Measurements from ENCODE around the gene PHLDB2.

PHLDB2 gene

DNA sequence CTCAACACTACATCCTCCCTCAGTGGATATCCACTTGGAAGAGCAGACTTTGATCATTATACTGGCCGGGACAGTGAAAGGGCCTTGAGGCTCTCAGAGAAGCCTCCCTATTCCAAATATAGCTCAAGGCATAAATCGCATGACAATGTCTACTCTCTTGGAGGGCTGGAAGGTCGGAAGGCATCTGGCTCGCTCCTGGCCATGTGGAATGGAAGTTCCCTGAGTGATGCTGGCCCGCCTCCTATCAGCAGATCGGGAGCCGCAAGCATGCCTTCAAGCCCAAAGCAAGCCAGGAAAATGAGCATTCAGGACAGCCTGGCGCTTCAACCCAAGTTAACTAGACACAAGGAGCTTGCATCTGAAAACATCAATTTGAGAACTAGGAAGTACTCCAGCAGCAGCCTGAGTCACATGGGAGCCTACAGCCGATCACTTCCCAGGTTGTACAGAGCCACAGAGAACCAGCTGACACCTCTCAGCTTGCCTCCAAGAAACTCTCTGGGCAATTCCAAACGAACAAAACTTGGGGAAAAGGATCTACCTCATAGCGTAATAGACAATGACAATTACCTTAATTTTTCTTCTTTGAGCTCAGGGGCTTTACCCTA, 25.4 kb downstream of the PHLDB2 start:
- TF ChIP-seq ZNF565 (CRISPR knock-in tag; conservative IDR thresholded peaks at IDR 0.05; ENCODE audit: low read depth) = no peak
- TF ChIP-seq ISL1 (CRISPR knock-in tag; IDR thresholded peaks at IDR 0.05) = no peak
- TF ChIP-seq CSDC2 (CRISPR knock-in tag; IDR thresholded peaks at IDR 0.05) = no peak
- TF ChIP-seq, protein P1, sequence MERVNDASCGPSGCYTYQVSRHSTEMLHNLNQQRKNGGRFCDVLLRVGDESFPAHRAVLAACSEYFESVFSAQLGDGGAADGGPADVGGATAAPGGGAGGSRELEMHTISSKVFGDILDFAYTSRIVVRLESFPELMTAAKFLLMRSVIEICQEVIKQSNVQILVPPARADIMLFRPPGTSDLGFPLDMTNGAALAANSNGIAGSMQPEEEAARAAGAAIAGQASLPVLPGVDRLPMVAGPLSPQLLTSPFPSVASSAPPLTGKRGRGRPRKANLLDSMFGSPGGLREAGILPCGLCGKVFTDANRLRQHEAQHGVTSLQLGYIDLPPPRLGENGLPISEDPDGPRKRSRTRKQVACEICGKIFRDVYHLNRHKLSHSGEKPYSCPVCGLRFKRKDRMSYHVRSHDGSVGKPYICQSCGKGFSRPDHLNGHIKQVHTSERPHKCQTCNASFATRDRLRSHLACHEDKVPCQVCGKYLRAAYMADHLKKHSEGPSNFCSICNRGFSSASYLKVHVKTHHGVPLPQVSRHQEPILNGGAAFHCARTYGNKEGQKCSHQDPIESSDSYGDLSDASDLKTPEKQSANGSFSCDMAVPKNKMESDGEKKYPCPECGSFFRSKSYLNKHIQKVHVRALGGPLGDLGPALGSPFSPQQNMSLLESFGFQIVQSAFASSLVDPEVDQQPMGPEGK (CRISPR knock-in tag; IDR thresholded peaks at IDR 0.05; ENCODE audit: borderline replicate concordance) = no peak
- no peak for TF ChIP-seq TOX (CRISPR knock-in tag; IDR thresholded peaks at IDR 0.05; ENCODE audit: borderline replicate concordance)
- no peak for TF ChIP-seq ZNF70 (CRISPR knock-in tag; IDR thresholded peaks at IDR 0.05)
- no peak for TF ChIP-seq OSR1 (CRISPR knock-in tag; IDR thresholded peaks at IDR 0.05)
- no peak for TF ChIP-seq RARB (CRISPR knock-in tag; IDR thresholded peaks at IDR 0.05)
- TF ChIP-seq ZFP30 (CRISPR knock-in tag; IDR thresholded peaks at IDR 0.05) = no peak
- TF ChIP-seq ARNTL (CRISPR knock-in tag; IDR thresholded peaks at IDR 0.05; ENCODE audit: borderline replicate concordance, low read depth) = no peak
- no peak for TF ChIP-seq PPARA (CRISPR knock-in tag; IDR thresholded peaks at IDR 0.05; ENCODE audit: borderline replicate concordance)
- TF ChIP-seq SNAI2 (CRISPR knock-in tag; IDR thresholded peaks at IDR 0.05) = no peak
- TF ChIP-seq, protein P2, sequence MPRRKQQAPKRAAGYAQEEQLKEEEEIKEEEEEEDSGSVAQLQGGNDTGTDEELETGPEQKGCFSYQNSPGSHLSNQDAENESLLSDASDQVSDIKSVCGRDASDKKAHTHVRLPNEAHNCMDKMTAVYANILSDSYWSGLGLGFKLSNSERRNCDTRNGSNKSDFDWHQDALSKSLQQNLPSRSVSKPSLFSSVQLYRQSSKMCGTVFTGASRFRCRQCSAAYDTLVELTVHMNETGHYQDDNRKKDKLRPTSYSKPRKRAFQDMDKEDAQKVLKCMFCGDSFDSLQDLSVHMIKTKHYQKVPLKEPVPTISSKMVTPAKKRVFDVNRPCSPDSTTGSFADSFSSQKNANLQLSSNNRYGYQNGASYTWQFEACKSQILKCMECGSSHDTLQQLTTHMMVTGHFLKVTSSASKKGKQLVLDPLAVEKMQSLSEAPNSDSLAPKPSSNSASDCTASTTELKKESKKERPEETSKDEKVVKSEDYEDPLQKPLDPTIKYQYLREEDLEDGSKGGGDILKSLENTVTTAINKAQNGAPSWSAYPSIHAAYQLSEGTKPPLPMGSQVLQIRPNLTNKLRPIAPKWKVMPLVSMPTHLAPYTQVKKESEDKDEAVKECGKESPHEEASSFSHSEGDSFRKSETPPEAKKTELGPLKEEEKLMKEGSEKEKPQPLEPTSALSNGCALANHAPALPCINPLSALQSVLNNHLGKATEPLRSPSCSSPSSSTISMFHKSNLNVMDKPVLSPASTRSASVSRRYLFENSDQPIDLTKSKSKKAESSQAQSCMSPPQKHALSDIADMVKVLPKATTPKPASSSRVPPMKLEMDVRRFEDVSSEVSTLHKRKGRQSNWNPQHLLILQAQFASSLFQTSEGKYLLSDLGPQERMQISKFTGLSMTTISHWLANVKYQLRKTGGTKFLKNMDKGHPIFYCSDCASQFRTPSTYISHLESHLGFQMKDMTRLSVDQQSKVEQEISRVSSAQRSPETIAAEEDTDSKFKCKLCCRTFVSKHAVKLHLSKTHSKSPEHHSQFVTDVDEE (CRISPR knock-in tag; IDR thresholded peaks at IDR 0.05) = no peak
- no peak for TF ChIP-seq ZFP3 (CRISPR knock-in tag; IDR thresholded peaks at IDR 0.05)
- no peak for ATAC-seq

DNA sequence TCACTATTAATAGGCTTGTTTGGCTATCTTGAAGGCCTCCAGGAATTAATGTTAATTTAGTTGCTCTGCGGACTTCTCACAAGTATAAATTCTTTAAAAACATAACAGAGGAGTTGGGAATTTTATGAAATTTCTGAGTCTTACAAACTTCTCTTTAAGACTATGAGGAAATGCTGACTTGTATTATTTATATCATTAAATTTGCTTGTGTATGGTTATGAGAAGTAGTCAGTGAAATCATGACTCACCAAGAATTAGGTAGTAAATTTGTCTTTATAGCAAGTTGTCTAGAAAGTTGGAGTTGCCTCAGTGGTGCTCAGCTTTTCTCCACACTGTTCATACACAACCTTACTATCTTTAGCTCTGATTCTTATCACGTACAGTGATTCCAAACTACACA, 26.5 kb downstream of the PHLDB2 start:
- no peak for ATAC-seq
- TF ChIP-seq OSR1 (CRISPR knock-in tag; IDR thresholded peaks at IDR 0.05) (no peak), BACH2 (CRISPR knock-in tag; IDR thresholded peaks at IDR 0.05; ENCODE audit: borderline replicate concordance) (no peak), TCF4 (CRISPR knock-in tag; IDR thresholded peaks at IDR 0.05; ENCODE audit: borderline replicate concordance) (no peak), ISL1 (CRISPR knock-in tag; IDR thresholded peaks at IDR 0.05) (no peak), ZFP30 (CRISPR knock-in tag; IDR thresholded peaks at IDR 0.05) (no peak), GLIS3 (CRISPR knock-in tag; IDR thresholded peaks at IDR 0.05) (no peak), RARB (CRISPR knock-in tag; IDR thresholded peaks at IDR 0.05) (no peak), ZNF8 (CRISPR knock-in tag; IDR thresholded peaks at IDR 0.05) (no peak), CSDC2 (CRISPR knock-in tag; IDR thresholded peaks at IDR 0.05) (no peak), ZFP3 (CRISPR knock-in tag; IDR thresholded peaks at IDR 0.05) (no peak), TOX (CRISPR knock-in tag; IDR thresholded peaks at IDR 0.05; ENCODE audit: borderline replicate concordance) (no peak), PPARA (CRISPR knock-in tag; IDR thresholded peaks at IDR 0.05; ENCODE audit: borderline replicate concordance) (no peak), SNAI2 (CRISPR knock-in tag; IDR thresholded peaks at IDR 0.05) (no peak), ZC3H10 (CRISPR knock-in tag; IDR thresholded peaks at IDR 0.05) (no peak), ZNF70 (CRISPR knock-in tag; IDR thresholded peaks at IDR 0.05) (no peak)
- TF ChIP-seq, protein P3, sequence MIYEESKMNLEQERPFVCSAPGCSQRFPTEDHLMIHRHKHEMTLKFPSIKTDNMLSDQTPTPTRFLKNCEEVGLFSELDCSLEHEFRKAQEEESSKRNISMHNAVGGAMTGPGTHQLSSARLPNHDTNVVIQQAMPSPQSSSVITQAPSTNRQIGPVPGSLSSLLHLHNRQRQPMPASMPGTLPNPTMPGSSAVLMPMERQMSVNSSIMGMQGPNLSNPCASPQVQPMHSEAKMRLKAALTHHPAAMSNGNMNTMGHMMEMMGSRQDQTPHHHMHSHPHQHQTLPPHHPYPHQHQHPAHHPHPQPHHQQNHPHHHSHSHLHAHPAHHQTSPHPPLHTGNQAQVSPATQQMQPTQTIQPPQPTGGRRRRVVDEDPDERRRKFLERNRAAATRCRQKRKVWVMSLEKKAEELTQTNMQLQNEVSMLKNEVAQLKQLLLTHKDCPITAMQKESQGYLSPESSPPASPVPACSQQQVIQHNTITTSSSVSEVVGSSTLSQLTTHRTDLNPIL (CRISPR knock-in tag; IDR thresholded peaks at IDR 0.05; ENCODE audit: low read depth) = no peak
- TF ChIP-seq, protein P4, sequence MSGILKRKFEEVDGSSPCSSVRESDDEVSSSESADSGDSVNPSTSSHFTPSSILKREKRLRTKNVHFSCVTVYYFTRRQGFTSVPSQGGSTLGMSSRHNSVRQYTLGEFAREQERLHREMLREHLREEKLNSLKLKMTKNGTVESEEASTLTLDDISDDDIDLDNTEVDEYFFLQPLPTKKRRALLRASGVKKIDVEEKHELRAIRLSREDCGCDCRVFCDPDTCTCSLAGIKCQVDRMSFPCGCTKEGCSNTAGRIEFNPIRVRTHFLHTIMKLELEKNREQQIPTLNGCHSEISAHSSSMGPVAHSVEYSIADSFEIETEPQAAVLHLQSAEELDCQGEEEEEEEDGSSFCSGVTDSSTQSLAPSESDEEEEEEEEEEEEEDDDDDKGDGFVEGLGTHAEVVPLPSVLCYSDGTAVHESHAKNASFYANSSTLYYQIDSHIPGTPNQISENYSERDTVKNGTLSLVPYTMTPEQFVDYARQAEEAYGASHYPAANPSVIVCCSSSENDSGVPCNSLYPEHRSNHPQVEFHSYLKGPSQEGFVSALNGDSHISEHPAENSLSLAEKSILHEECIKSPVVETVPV (CRISPR knock-in tag; IDR thresholded peaks at IDR 0.05) = no peak
- TF ChIP-seq, protein P2 (CRISPR knock-in tag; IDR thresholded peaks at IDR 0.05) = no peak
- TF ChIP-seq, protein P5, sequence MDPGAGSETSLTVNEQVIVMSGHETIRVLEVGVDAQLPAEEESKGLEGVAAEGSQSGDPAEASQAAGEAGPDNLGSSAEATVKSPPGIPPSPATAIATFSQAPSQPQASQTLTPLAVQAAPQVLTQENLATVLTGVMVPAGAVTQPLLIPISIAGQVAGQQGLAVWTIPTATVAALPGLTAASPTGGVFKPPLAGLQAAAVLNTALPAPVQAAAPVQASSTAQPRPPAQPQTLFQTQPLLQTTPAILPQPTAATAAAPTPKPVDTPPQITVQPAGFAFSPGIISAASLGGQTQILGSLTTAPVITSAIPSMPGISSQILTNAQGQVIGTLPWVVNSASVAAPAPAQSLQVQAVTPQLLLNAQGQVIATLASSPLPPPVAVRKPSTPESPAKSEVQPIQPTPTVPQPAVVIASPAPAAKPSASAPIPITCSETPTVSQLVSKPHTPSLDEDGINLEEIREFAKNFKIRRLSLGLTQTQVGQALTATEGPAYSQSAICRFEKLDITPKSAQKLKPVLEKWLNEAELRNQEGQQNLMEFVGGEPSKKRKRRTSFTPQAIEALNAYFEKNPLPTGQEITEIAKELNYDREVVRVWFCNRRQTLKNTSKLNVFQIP (CRISPR knock-in tag; IDR thresholded peaks at IDR 0.05; ENCODE audit: borderline replicate concordance, low read depth) = no peak
- TF ChIP-seq, protein P1 (CRISPR knock-in tag; IDR thresholded peaks at IDR 0.05; ENCODE audit: borderline replicate concordance) = no peak
